Skin of body (tissue), 2 donors: ENCODE measurements around the gene KCNE4. TPM values are rescaled to one million over a fixed set of nuclear protein-coding genes. Genes with fewer than 3 reads are reported as not detected.
A peak's percentile ranks its signal among the peaks of the same experiment; 100 is the strongest.

Source experiments
- DNase-seq: peaks from one replicate; lab custom pipeline; 2025; lab: John Stamatoyannopoulos, UW
- total RNA-seq: library from RNA; depleted of rRNA; stranded (reverse); fragments of >200 nt; gene quantifications from one replicate; pipeline ENCODE4 v1.2.3, GENCODE V29; 2014

Gene KCNE4
- total RNA-seq, 1 donor from 2014 or later = 5.4 TPM

DNA sequence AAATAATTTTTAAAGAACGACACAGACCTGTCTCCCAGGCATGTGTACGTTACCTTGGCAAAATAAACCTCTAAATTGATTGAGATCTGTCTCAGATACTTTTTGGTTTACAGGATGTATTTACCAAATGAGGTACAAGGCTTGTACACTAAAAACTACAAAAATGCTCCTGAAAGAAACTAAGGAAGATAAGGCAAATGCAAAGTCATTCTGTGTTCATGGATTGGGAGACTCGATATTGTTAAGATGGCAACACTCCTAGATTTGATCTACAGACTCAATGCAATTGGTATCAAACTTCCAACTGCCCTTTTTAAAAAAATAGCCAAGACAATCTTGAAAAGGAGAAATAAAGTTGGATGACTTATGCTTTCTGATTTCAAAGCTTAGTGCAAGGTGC lies 11.5 kb upstream of the KCNE4 start:
- no peak for DNase-seq

DNA sequence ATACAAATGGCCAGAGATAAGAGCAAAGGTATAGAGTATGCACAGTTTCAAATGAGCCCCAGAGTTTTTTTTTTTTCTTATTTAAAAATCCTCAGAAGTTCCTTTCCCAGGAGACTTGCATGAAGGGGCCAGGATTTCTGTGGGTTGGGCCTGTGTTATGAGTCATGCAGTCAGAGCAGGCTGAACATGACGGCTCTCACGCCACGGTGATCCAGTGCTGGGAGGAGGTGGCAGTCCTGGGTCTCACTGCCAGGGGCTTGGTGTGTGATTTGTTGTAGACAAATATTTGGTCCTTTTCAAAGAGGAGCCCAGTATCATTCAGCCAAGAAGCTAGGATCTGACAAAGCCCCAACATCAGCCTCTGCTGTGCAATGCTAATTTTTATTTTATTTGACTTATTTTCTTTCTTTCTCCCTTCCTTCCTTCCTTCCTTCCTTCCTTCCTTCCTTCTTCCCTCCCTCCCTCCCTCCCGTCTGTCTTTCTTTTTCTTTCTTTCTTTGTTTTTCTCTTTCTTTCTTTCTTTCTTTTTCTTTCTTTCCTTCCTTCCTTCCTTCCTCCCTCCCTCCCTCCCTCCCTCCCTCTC lies 10.4 kb upstream of the KCNE4 start:
- DNase-seq = peak; percentile 61

DNA sequence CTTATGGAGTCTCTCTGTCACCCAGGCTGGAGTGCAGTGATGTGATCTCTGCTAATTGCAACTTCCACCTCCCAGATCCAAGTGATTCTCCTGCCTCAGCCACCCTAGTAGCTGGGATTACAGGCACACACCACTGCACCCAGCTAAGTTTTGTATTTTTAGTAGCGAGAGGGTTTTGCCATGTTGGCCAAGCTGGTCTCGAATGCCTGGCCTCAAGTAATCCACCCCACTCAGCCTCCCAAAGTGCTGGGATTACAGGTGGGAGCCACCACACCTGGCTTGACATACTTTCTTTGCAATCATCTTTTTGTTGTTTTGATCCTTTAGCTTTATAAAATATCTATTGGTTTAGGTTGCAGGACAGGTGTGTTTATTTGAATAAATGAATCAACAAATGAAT lies 9.7 kb upstream of the KCNE4 start:
- no peak for DNase-seq

DNA sequence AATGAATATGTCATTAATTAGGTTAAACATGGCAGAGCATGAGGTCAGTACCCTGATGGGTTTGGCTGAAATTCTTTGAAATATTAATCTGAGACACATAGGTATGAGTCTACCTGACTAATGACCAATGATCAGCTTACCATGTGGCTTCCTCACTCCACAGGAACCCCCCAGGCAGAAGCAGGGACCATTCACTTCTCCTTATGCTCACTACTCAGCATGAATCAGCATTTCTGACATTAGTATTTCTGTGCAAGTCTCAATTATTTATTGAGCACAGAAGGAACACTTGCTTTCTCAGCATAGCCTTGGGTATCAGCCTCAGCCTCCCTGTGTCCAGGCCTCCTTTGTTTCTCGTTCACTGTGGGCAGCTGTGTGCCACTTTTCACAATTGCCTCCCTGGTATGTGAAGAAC lies 9.3 kb upstream of the KCNE4 start:
- DNase-seq = no peak

DNA sequence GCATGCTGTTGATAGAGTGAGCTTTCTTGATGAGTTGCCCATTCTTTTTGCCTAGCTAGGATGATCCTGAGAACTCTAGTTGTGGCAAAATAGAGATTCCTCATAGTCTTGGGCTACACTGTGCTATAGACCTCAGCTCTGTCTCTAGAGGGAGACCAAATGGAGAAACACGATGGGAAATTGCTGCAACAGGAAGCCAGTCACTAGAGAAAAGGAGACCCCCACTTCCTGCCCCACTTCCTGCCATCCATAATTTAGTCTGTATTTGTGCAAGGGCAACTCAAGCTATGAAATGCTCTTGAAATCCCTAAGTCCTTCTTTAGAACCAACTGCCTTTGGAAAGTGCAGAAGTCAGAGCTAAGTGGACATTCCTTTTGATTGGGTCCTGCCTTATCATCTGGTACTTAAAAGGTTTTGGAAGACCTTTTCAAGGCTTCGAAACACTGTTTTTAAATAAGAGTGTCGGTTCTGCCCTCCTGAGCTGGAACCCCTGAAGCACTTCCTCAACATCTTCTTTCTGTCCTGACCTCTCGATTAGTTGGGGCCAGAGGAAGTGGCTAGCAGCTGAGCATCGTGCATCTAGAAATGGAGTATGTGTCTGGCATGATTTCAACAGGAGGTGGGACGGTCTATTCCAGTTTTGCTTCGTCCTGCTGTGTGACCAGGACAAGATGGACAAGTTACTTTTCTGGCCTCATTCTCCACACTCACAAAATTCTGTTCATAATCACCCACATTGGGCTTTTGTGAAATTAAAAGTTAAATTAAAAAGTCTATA lies 8.6 kb upstream of the KCNE4 start:
- no peak for DNase-seq

DNA sequence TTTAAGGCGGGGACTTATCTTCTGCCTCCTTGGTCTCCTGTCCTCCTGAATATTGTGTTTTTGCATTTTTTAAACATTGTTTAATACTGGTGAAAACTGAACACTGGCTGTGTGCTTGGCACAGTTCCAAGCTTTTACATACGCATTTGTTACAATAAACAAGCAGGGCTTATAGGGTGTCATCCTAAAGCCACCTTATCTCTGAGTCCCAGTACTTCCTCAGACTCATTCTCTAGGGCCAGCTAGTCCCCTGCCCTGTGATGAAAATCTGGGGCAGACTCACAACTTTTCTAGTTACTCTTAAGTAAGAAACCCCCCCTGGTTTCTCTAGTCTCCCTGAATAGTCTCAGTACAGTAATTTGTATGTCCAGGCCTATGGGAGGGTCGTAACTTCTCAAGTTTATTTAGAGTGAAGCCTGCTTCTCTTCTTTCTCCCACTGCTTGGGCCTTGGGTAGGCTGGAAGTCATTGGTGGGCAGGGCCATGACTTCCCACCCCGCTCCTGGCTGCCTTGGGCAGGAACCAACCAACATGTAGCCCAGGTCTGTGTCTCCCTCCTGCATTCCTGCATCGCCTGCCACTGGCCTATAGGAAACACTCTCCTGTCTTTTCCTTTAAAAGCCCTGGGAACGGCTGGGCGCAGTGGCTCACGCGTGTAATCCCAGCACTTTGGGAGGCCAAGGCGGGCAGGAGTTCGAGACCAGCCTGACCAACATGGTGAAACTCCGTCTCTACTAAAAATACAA lies 7.7 kb upstream of the KCNE4 start:
- DNase-seq = no peak

DNA sequence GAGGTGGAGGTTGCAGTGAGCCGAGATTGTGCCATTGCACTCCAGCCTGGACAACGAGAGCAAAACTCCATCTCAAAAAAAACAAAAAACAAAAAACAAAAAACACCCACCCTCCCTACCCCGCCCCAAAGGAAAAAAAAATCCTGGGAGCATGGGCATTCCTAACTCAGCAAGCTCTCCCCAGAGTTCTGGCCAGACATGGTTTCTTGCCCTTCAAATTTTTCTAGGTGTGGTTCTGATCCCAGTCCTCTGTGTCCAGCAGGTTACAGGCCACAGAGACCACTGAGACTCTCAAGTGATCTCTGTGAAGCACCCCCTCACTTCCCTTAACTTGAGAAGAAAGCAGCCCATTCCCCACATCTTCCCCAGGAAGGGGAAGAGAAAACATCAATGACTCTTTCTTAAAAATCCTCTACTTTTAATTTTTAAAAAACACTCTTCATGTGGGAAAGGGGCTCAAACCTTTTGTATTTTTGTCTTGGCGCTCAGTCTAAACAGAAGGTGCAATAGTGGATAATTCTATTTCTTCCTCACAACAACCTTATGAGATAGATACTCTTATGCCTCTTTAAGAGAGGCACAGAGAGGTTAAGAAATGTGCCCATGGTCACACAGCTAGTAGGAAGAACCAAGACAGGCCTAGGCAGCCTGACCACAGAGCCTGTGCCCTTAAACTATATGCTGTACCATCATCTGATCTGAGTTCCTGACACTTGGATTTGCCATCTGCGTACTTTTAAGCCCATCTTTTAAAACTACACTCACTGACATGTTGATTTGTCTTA lies 6.9 kb upstream of the KCNE4 start:
- DNase-seq = no peak

DNA sequence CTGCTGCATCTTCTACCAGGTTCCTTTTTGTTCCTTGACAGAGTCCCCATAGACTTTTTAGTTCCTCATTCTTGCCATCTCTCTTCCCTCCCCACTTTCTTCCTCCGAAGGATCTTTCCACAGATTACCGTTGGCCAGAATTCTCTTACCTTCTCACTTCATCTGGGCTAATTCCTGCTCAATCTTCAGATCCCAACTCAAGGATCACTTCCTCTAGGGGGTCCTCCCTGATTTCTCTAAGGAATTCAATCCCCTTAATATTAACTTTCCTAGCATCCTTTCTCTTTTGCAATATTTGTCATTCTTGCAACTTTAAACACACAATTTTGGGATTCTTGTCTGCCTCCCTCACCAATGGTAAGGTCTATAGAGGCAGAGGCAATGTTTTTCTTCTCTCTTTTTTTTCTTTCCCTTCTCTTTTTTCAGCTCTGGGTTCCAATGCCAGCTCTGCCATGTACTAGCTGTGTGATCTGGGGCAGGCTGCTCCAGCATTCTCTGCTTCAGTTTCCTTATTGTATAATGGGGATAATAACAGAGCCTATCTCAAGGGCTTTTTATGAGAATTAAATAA lies 5.4 kb upstream of the KCNE4 start:
- no peak for DNase-seq

DNA sequence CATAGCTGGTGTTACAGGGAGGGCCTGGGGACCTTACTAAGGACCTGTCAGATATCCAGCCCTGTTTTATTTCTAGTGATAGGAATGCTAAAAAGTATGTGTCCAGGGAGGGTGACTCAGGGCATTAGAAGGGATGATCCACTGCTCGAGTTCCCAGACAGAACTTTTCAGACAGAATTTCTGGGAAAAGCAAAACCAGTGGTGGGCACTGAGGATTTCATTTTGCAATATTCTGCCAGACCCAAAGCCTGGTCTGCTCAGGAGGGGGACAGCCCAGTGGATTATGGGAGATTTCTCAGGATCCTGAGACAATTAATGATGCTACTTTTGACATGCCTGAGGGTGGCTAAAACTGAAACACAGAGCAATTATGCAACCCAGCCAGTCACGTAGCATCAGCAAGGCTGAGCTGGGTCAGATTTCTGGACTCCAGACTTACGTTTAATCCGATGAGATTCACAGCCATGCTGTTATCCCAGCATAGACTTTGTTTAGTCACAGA lies 4.7 kb upstream of the KCNE4 start:
- no peak for DNase-seq

DNA sequence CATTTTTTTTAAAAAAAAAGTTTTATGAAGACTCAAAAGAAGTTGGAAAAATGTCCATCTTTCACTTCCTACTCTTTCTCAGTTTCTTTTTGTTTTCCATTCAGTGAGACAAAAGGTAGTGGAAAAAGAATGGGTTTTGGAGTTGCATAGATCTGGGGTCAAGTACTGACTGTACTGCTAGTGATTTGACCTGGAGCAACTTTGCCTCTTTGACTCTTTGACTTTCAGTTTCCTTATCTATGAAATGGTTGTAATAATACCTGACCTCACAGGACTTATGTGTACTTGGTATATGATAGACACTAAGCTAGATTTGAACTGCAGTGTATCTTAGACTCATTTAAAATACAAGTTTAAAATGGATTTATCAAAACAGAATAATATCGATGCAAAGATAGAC lies 3.5 kb upstream of the KCNE4 start:
- no peak for DNase-seq

DNA sequence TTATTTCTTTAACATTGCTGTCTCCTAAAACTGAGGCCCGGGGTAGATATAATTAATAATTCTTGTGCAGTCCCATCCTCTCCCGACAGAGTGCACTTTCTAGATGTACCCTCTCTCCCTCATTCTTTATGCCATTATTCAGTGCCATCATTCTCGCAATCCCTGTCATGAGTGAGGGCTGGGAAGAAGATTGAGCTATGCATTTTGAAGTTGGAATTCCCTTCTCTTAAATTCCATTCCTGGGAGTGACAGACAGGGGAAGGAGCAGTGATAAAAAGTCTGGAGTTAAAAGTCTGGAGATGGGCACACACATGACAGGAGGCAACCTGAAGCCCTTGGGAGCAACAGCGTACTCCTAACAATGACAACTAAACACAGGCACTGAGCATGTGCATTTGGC lies 2.6 kb upstream of the KCNE4 start:
- no peak for DNase-seq

DNA sequence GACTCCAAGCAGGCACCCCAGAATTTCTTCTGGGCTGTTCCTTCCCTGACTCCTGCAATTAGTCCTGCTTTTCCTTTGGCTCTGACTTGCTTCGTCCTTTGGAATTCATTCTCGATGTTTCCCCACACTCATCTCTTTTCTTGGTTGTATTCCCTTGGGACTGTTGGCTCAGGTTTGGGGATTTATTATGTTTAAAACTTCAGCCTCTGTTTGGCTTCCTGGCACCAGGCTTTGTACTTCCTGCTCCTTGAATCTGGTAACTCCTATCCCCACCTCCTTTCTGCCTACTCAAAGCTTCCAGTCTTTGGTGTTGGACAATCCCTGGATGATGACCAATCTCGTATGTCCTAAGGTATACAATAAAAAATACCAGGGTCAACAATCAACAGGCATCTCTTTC lies 1.8 kb upstream of the KCNE4 start:
- no peak for DNase-seq

DNA sequence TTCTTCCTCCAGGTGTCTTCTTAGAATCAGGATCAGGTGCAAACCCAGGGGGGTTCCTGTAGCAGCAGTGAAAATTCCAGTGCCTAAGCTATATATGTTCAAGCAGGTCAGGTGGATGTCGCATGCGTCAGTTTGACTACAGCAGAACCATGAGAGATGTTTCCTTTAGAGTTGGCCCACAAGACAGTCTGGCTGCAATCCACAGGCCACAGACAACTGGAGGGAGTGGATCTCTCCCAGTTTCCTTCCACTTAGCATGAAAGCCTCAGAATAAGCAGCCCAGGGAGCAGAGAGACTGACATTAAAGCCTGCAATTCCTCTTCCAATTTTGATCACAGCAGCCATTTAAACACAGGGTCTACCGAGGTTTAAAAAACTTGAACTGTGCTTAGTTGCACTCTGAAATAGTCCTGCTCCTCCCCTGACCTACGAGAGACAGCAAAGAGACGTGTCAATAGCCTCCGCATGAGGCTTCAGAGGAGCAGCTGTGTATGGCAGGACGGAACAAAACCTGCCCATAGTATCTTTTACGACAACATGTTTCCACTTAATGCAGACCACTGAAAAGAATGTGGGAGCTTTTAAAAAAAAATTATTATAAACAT lies 988 bp upstream of the KCNE4 start:
- DNase-seq = no peak

DNA sequence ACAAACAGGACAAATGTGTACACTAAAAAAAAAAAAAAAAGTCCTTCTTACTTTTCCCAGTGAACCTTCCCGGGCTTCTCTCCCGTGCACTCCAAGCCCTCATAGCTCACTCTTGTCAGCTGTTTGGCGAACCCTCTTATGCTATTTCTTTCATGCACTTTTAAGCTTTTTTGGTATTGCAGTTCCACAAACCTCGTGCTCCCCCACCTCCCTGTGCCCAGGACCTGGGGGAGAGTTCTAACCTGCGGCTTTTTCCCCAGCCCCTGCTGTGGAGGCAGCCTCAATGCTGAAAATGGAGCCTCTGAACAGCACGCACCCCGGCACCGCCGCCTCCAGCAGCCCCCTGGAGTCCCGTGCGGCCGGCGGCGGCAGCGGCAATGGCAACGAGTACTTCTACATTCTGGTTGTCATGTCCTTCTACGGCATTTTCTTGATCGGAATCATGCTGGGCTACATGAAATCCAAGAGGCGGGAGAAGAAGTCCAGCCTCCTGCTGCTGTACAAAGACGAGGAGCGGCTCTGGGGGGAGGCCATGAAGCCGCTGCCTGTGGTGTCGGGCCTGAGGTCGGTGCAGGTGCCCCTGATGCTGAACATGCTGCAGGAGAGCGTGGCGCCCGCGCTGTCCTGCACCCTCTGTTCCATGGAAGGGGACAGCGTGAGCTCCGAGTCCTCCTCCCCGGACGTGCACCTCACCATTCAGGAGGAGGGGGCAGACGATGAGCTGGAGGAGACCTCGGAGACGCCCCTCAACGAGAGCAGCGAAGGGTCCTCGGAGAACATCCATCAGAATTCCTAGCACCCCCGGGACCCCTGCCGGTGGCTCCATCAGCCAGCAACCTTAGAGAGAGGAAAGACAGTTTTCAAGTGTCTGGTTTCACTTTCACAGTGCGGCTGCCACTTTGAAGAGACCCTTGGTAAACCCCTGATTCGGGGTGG lies 826 bp downstream of the KCNE4 start:
- DNase-seq = no peak

DNA sequence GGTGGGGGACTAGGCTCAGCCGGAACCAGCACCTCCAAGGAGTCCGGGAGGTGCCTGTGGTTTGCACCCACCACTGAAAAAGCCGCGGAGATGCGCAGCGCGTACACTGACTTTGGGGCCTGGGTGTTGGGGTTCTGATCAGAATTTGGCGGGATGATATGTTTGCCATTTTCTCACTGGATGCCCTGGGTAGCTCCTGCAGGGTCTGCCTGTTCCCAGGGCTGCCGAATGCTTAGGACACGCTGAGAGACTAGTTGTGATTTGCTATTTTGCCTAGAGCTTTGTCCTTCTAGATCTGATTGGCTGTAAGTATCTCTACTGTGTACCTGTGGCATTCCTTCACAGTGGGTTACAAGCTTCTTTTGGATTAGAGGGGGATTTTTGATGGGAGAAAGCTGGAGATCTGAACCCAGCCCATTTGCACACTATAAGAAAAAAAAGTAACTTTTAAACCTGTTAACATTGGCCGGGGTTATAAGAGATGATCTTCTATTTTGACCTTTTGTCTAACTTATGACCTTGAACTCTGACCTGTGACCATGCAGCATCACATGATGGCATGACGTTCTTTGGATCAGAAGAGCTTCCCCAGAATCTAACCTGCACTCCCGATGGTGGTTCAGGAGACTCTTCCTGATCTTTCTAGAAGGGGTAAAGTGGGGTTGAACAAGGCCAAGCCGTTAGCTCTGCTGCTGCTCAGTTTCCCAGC lies 1.6 kb downstream of the KCNE4 start:
- DNase-seq = peak; percentile 81

DNA sequence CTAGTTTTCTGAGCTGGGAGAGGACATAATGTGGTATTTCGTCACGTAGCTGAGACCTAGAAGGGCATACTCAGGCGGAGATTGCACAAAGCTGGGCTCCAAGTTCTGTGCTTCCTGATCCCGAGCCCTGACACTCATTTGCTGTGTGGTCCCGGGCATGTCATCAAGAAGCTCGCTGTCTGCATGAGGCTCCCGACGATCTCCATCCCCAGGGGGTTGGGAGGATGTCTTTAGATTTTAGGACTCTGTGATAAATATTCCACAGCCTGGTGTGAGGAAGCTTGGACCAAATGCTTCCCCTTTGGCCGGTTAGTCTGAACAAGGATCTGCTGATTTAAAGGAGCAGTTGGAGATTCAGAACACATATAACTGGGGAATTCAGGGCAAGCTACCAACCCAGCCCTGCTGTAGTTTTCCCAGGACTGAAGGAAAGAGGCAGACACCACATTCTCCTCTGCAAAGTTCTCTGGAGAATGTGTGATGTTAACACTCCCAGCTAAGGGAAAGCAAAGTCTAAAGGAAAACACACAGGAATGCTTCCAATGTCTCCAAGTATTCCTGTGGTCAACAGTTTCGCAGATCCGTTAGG lies 2.3 kb downstream of the KCNE4 start:
- peak; percentile 91 for DNase-seq

DNA sequence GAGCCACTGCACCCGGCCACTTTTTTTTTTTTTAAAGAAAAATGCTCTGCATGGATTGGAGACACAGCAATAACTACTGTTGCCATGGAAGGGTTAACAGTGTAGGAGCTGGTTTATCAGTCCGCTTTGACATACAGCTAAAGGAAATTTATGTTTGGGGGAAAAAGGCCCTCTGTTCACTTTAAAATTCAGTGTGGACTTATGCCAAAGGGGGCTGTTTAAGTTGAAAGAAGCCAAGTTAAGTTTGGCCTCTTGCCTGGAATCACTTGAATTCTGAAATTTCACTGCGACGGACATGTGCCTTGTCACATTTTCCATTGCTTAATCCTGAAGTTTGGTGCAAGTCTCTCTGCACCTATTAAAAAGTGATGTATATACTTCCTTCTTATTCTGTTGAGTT lies 3.1 kb downstream of the KCNE4 start:
- DNase-seq = peak; percentile 97

DNA sequence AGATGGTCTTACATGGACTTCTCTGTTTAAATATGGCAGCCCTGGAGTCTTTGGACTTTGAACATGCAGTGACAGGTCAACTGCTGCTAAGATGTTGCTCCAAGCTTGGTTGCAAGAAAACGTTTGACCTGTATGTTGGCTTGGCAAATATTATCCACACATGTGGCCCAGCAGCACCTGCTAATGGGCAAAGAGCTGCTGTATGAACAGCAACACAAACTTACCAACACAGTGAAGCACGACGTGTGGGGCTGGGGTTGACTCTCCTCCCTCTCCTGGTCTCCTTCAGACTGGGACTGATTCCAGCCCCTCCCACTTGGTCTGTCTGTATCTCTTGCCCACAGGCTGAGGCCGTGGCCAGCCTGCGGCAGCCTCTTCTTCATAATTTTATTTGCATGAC lies 3.8 kb downstream of the KCNE4 start:
- DNase-seq = no peak
